ENCODE results near the gene THSD7A.

Gene THSD7A

GRCh38 chr7:11517853-11518252 is 314.1 kb downstream of the THSD7A start:
- no peak for DNase-seq (ENCODE audit: low read depth in 3 of 3)

GRCh38 chr7:11516328-11516727 is 315.7 kb downstream of the THSD7A start:
- no peak for DNase-seq (ENCODE audit: low read depth in 3 of 3)

GRCh38 chr7:11513460-11513859 is 318.5 kb downstream of the THSD7A start:
- no peak for DNase-seq (ENCODE audit: low read depth in 3 of 3)

GRCh38 chr7:11507929-11508328 is 324.1 kb downstream of the THSD7A start:
- DNase-seq (ENCODE audit: low read depth in 3 of 3), result no peak

- DNase-seq (ENCODE audit: low read depth in 3 of 3), result no peak
Measured at GRCh38 chr7:11506417-11506816, 325.6 kb downstream of the THSD7A start.

GRCh38 chr7:11505471-11505985 is 326.5 kb downstream of the THSD7A start:
- no peak for DNase-seq (ENCODE audit: low read depth in 3 of 3)

- DNase-seq (ENCODE audit: low read depth in 3 of 3), result no peak
Measured at GRCh38 chr7:11492307-11492706, 339.7 kb downstream of the THSD7A start.

GRCh38 chr7:11491811-11492210 is 340.2 kb downstream of the THSD7A start:
- no peak for DNase-seq (ENCODE audit: low read depth in 3 of 3)

GRCh38 chr7:11489280-11489679 is 342.7 kb downstream of the THSD7A start:
- no peak for DNase-seq (ENCODE audit: low read depth in 3 of 3)

- DNase-seq (ENCODE audit: low read depth in 3 of 3), result no peak
Measured at GRCh38 chr7:11486271-11486670, 345.7 kb downstream of the THSD7A start.

- no peak for DNase-seq (ENCODE audit: low read depth in 3 of 3)
Measured at GRCh38 chr7:11485636-11486035, 346.4 kb downstream of the THSD7A start.

GRCh38 chr7:11480143-11480542 is 351.9 kb downstream of the THSD7A start:
- no peak for DNase-seq (ENCODE audit: low read depth in 3 of 3)

GRCh38 chr7:11478882-11479281 is 353.1 kb downstream of the THSD7A start:
- DNase-seq (ENCODE audit: low read depth in 3 of 3), result no peak

GRCh38 chr7:11478426-11478825 is 353.6 kb downstream of the THSD7A start:
- no peak for DNase-seq (ENCODE audit: low read depth in 3 of 3)

- no peak for DNase-seq (ENCODE audit: low read depth in 3 of 3)
Measured at GRCh38 chr7:11474902-11475585, 357.0 kb downstream of the THSD7A start.

GRCh38 chr7:11473807-11474424 is 358.1 kb downstream of the THSD7A start:
- DNase-seq (ENCODE audit: low read depth in 3 of 3), result no peak

- no peak for DNase-seq (ENCODE audit: low read depth in 3 of 3)
Measured at GRCh38 chr7:11473220-11473619, 358.8 kb downstream of the THSD7A start.

- DNase-seq (ENCODE audit: low read depth in 3 of 3), result no peak
Measured at GRCh38 chr7:11472646-11473045, 359.4 kb downstream of the THSD7A start.

- no peak for DNase-seq (ENCODE audit: low read depth in 3 of 3)
Measured at GRCh38 chr7:11471255-11471654, 360.7 kb downstream of the THSD7A start.

- DNase-seq (ENCODE audit: low read depth in 3 of 3), result no peak
Measured at GRCh38 chr7:11469028-11469745, 362.8 kb downstream of the THSD7A start.

- DNase-seq (ENCODE audit: low read depth in 3 of 3), result no peak
Measured at GRCh38 chr7:11466517-11467105, 365.4 kb downstream of the THSD7A start.

GRCh38 chr7:11464624-11465023 is 367.4 kb downstream of the THSD7A start:
- DNase-seq (ENCODE audit: low read depth in 3 of 3), result no peak

All from stimulated activated CD4-positive, alpha-beta T cell treated with anti-CD3 and anti-CD28 coated beads, TNF-alpha, amount 100 ng/mL, for 48 hours (primary cell).